Gastroesophageal sphincter (tissue), 3 donors: ENCODE data around the gene CXXC5.
"Not testable (repeated sequence)": the region's sequence is repeated elsewhere in the genome, so short reads cannot be mapped to it uniquely, and the experiment has no call there.

Experiments used
- POLR2A ChIP-seq, 2 donors: fragments of 450-650 bp; IDR thresholded peaks; one replicate each; pipeline ENCODE4 v1.6.1; 2017; ENCODE audit warnings: antibody characterized with exemption in 2 of 2, mild to moderate bottlenecking in 2 of 2, moderate library complexity in 1 of 2
- POLR2AphosphoS5 ChIP-seq: sonication (generic); formaldehyde crosslinking; IDR thresholded peaks from one replicate; pipeline ENCODE4 v1.6.1; 2017; ENCODE audit warnings: antibody characterized with exemption
- TF ChIP-seq, protein P1 (sequence below), 4 experiments: fragments of 200-600 bp in 2 of 4; fragments of 450-650 bp in 2 of 4; sonication (generic) in 1 of 4; IDR thresholded peaks; one replicate each; pipeline ENCODE4 v1.5.1; 2017 to 2019; ENCODE audit warnings: antibody characterized with exemption in 4 of 4, mild to moderate bottlenecking in 2 of 4, moderate library complexity in 2 of 4

DNA sequence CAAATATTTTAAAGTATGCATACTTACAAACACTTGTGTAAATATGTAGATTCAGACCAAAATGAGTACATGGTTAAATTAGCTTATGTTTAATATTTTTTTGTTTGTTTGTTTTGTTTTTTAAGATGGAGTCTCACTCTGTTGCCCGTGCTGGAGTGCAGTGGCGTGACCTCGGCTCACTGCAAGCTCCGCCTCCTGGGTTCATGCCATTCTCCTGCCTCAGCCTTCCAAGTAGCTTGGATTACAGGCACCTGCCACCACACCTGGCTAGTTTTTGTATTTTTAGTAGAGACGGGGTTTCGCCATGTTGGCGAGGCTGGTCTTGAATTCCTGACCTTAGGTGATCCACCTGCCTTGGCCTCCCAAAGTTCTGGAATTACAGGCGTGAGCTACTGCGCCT is 46.2 kb upstream of the CXXC5 start:
- not testable (repeated sequence) for TF ChIP-seq POLR2A (IDR thresholded peaks at IDR 0.05); POLR2AphosphoS5
- TF ChIP-seq, protein P1, sequence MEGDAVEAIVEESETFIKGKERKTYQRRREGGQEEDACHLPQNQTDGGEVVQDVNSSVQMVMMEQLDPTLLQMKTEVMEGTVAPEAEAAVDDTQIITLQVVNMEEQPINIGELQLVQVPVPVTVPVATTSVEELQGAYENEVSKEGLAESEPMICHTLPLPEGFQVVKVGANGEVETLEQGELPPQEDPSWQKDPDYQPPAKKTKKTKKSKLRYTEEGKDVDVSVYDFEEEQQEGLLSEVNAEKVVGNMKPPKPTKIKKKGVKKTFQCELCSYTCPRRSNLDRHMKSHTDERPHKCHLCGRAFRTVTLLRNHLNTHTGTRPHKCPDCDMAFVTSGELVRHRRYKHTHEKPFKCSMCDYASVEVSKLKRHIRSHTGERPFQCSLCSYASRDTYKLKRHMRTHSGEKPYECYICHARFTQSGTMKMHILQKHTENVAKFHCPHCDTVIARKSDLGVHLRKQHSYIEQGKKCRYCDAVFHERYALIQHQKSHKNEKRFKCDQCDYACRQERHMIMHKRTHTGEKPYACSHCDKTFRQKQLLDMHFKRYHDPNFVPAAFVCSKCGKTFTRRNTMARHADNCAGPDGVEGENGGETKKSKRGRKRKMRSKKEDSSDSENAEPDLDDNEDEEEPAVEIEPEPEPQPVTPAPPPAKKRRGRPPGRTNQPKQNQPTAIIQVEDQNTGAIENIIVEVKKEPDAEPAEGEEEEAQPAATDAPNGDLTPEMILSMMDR (IDR thresholded peaks at IDR 0.05): not testable (repeated sequence)
